ENCODE results near the gene BAZ2B.

GRCh38 chr2:159449504-159450124 is 166.7 kb downstream of the BAZ2B start:
- no peak for TF ChIP-seq CTCF (IDR thresholded peaks at IDR 0.05; ENCODE audit: poor library complexity, severe bottlenecking)
- no peak for TF ChIP-seq EZH2 (IDR thresholded peaks at IDR 0.05; ENCODE audit: borderline replicate concordance, insufficient read depth, low read length, poor library complexity, severe bottlenecking)
- TF ChIP-seq POLR2AphosphoS5 (IDR thresholded peaks at IDR 0.05), result no peak
- TF ChIP-seq RAD21 (conservative IDR thresholded peaks at IDR 0.05), result no peak
- TF ChIP-seq SMC3 (conservative IDR thresholded peaks at IDR 0.05; ENCODE audit: poor library complexity), result no peak
- TF ChIP-seq MXI1 (conservative IDR thresholded peaks at IDR 0.05; ENCODE audit: poor library complexity, severe bottlenecking), result no peak
- no peak for TF ChIP-seq EP300 (conservative IDR thresholded peaks at IDR 0.05; ENCODE audit: poor library complexity, severe bottlenecking)
- TF ChIP-seq REST (IDR thresholded peaks at IDR 0.05; ENCODE audit: borderline replicate concordance), result no peak
- TF ChIP-seq TAF1 (IDR thresholded peaks at IDR 0.05; ENCODE audit: low read depth), result no peak
